Measurements from ENCODE around the gene FNDC1.

- TF ChIP-seq GATA2 (IDR thresholded peaks at IDR 0.05; ENCODE audit: low read depth, low read length) = no peak
- no peak for TF ChIP-seq GATA3 (IDR thresholded peaks at IDR 0.05; ENCODE audit: low read depth, low read length)
These were observed 34.4 kb upstream of the FNDC1 start for GRCh38 chr6:159134701-159135364.

Data from SH-SY5Y (cell line).